GM21737 (cell line): Measurements from ENCODE around the gene GALNT9.

Experiments used
- ATAC-seq: cut with Tn5 transposase; IDR thresholded peaks from one replicate; pipeline ENCODE4 v1.9.1; 2021; ENCODE audit warnings: mild to moderate bottlenecking, moderate library complexity; ENCODE audit not compliant: unreplicated experiment

GALNT9 gene

DNA sequence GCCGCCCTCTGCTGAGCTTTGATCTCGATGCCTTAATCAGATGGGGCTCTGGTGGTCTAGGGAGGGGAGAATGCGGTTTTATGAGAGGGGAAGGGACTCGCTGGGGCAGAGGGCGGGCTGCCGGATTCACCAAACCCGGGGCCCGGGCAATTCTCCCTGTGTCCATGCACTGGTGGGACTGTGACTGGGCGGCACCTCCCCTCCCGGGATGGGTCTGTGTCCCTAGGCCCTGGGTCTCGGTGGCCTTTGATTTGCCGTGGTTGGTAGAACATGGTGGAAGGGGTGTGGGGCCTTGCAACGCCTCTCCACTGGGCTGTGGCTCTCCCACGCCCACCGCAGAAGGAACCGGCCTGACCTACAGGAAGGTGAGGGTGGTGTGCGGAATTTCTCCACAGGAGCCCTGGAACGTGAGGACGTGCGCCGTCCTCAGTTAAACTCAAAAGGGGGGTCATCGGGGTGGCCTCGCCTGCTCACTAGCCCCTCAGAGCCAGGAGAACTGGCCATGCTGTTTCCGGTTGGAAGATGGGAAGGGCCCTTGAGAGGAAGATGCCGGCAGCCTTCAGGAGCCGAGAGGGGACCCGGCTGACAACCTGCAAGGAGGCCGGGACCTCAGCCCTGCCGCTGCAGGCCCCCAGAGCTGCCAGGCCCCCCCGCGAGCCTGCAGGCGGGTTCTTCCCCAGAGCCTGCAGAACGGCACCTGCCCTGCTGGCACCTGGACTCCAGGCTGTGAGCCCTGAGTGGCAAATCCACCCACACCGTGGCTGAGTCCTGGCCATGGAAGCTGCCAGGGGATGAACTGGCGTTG, 141.5 kb downstream of the GALNT9 start:
- ATAC-seq: no peak

DNA sequence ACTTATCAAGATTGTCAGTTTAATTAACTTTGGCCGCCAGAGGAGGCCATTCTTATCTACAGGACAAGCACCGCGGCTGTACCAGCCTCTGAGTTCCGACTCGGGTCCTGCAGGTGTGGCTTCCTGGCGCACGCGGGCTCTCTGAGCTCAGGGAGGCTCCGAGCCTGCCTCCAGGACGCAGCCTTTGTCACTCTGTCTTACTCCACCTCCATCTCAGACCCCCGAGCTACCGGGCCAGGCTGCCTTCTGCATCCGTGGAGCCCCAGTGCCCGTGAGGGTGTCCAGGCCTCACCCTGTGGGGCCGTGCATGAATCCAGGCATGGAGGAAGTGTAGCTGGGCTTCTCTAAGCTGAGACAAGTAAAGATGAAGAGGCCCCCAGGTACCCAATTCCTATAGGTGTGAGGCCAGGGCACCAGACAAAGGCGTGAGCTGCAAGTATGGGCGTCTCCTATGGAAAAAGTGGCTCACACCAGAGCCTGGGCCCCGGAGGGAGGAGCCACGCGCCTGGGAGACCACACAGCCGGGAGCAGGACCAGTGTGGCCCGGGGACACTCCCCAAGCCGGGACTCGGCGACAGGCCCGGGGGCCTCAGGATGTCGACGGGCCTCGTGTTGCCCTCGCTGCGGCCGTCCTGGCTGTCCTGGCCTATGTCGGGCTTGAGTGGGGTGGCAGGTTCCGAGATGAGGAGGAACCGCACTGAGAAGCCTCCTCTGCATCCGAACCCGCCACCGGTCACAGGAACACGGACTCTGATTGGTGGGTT, 142.3 kb downstream of the GALNT9 start:
- ATAC-seq: no peak

DNA sequence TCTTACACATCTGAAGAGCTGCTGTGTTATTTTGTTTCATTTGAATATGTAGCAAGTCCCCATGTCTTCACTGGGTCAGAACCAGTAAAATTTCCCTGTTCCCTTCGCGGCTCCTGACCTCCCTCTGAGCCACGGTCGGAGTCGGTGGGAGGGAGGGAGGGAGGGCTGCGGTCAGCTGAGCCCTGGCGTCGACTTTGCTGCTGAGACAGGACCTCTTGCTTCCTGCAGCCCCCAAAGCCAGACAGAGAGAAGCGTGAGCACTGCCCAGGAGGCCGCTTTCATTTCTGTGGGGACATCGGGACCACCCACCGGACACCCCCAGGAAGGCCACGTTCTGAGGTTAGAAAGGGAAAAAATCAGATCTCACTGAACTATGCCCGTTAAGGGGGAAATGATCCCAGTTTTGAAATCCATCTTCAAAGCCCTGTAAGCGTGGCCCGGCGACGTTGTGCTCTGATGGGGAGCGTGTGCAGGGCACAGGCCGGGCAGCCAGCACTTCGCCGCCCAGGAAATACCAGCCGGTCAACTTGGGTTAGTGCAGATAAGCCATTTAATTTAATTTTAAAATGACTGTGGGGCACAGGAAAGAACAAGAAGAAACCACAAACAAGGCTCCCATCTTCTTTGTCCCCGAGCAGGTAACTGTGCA, 143.1 kb downstream of the GALNT9 start:
- ATAC-seq: no peak

DNA sequence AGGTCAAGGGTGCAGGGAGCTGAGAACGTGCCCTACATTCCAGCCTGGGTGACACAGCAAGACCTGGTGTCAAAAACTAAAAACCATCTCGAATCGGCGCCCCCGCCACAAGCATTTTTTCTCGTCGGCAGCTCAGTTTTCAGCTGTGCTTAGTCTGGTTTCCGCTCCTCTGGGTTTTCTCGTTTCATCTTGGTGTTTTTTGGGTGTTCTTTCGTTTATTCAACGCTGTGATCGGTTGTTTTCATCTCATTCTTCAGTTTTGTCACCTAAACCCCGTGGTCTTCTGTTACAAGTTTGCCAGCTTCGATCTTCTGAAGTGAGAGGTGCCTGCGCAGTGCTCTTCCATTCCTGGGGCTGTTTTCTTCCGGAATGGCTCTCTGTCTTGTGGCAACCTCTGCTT, 143.7 kb downstream of the GALNT9 start:
- ATAC-seq: no peak

DNA sequence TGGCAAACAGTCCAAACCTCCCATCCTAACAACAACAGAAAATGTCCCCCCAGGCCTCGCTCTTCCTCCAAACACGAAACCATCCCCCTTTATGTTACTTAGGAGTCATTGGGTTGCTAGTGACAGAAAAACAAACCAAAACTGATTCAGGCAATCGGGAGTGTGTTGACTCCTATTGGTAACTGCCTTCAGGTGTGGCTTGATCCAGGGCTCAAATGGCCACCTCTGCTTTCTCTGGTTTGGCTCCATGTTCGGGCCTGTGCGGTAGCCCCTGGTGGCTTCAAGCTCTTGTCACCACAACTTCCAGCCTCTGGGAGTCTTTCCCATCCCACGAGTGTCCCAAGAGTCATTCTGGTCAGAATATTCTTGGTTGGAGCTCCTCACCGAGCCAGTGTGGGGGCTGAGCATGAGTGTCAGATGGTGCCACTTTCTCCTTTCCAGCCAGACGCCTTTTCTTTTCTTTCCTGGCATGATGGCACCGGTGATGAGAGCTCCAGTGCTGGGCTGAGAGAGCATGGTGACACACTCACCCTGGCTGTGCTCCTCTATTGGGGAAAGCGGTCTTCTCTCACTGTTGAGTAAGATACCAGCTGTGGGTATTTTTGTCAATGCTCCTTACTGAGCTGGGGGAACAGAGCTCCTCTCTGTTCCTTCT, 146.6 kb downstream of the GALNT9 start:
- ATAC-seq: no peak

DNA sequence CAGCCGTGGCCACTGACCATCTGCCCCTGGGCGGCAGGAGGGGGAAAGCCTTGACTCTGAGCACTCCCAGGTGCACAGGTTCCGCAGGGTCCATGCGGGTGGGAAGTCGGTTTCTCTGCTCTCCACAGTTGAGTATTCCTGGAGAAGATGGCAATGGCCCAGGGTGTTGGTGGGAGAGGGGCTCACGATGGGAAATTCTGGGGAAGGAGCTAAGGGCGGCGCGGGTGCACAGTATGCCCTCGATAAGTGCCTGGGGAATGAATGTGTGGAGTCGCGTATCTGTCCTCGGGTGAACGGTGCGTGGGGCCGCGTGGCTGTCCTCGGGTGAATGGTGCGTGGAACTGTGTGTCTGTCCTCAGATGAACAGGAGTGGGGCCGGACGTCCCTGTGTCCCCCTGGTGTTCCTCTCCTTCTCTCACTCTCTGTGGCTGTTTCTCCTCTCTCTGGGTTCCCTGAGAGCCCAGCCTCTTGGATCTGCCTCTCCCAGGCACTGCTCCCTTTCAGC, 147.1 kb downstream of the GALNT9 start:
- no peak for ATAC-seq

DNA sequence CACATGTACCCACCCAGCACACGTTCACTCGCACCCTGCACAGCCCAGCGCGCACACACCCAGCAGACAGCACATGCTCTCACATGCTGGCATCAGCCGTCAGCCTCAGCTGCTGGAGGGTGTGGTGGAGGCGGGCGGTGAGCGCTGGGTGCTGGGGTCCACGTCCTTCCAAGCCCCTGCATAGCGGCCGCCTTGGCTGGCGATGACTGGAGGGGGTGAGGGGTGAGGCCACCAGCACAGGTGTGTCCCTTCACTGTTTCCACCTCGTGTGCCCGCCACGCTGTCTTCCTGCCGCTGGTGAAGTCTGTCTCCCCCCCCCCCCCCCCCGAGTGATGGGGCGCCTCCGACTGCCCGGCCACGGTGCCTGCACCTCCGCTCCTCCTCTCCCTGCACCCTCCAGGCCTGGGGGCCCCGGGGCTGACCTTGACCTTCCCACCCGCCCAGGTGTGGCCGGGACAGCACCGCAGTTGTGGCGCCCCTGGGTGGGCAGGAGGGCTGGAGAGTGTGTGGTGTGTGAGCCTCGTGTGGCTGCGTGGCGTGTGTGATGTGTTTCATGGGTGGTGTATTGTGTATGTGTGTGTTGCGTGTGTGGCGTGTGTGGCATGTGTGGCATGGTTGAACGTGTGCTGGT, 147.7 kb downstream of the GALNT9 start:
- ATAC-seq: no peak

DNA sequence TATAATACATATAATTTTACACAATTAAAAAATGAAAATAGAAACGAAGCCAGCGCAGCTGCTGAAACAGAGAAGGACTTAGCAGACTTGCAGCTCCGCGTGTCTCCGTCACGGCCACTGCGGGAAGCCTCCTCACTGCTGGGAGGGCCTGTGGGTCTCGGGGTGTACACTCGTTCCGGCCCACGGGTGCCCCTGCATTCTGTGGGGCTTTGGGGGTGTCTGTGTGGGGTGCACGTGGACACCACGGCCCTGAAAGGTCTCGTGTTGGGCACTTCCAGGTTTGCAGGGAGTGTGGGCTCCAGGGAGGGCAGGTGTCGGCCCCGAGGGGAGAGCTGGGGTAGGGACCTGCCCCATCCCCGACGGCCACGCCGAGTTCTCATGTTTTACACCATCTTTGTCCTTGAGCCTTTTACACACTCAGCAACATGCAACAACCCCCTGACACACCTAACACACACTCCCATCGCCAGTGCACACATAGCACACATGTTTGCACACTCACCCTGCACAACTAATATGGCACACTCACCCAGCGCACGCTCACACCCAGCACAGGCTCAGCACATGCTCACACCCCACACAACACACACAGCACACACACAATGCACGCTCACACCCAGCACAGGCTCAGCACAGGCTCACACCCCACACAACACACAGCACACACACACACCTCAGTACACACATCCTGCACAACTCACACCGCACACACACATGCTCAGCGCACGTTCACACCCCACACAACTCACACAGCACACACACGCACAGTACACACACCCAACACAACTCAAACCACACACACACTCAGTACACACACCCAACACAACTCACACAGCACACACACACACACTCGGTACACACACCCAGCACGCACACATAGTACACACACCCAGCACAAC, 148.5 kb downstream of the GALNT9 start:
- ATAC-seq: no peak

DNA sequence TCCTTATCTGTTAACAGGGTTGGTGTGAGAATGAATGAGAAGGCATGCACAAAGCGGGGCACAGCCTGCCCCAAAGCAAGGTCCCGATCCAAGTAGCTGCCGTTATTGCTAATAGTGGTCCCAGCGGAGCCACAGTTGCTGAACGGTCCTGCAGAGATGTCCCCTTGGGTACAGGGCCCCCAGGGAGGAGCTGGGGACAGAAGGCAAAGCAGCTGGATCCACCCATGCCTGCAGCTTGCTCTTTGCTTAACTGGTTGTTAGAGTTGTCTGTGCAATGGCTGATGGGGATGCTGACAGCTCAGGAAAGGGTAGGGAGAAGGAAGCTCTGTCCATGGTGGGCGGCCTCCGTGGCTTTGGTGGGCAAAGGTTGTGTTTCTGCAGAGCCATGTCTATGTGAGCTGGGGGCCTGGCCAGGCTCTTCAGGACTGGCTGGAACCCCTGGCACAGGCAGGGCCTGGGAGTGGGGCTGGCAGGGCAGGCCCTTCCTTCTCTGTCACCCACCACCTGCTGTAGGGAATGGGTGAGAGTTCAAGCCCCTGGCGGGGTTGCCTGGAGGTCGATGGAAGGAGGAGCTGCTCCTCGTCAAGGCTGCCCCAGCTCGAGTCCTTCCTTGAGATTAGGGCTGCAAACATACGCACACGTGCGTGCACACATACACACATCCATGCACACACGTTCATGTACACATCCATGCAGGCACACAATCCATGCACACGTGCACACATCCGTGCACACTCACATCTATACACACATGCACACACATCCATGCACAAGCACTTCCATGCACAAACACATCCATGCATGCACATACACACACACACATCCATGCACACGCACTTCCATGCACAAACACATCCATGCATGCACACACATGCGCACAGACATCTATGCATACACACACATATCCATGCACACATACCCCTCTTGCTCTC, 149.7 kb downstream of the GALNT9 start:
- ATAC-seq: no peak

DNA sequence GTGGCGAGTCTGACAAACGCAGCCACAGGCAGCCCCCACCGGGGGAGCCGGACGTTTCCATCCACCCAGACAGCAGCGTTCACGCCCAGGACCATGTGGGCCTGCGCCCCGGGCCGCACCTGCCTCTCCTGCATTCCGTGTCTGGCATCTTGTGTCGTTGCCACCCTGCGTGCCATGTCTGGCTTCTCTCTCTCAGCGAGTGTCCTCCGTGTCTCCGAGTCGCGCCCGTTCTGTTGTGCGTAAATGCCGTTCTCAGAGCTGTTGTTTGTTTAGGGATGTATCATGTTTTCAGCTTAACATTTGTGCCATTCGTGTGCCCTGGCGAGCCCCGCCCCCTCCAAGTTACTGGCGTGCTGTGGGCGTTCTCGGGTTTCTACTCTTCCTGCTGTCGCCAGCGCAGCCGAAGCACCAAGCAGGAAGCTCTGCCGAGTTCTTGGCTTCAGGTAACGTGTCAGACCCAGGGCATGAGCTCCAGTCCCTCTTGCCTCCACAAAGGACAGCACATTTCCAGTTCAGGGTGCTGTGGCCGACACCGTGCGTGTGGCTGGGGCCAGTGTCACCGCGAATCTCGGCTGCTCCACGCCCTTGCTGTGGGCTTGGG, 150.5 kb downstream of the GALNT9 start:
- no peak for ATAC-seq

DNA sequence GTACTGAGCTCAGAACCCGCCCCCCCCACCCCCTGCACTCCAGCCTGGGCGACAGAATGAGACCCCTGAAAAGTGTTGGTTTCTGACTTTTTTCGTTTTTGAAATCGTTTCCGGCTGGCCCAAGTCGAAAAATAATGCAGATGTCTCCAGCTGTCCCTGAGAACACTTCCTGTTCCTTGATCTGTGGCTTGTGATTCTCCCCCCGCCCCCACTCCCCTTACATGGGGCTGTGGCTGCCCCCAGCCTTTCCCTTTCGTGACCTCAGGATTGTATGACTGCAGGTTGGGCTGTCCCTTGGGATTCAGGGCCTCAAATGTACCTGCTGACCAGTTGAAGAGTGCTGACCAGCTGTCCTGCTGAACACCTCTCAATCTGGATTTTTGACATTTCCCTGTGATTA, 151.1 kb downstream of the GALNT9 start:
- ATAC-seq: no peak

DNA sequence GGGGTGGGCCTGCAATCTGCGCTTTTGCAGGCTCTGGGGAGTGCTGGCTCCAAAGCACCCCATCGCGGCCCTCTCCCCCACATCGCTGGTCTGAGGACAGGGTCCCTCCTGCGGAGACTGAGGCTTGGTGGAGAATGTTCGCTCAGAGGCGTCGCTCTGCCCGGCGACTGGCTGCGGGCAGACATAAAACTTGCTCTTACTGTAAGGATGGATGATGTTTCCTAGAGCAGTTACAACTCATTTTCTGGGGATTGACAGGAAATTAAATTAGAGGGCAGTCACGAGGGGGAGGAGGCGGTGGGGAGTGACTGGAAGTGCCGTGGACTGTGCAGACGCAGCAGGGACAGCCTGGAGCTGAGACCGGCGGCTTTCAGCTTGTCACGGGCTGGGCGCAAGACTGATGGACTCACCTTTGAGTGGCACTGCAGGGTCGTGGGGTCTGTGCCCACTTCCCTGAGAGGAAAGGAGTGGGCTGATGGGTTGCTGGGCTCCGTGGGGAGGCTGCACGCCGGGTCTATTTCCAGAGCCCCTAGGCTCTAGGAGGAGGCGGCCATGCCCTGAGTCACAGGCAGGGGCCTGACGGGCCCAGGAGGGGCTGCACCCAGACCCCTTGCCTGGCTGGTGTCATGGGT, 152.4 kb downstream of the GALNT9 start:
- no peak for ATAC-seq

DNA sequence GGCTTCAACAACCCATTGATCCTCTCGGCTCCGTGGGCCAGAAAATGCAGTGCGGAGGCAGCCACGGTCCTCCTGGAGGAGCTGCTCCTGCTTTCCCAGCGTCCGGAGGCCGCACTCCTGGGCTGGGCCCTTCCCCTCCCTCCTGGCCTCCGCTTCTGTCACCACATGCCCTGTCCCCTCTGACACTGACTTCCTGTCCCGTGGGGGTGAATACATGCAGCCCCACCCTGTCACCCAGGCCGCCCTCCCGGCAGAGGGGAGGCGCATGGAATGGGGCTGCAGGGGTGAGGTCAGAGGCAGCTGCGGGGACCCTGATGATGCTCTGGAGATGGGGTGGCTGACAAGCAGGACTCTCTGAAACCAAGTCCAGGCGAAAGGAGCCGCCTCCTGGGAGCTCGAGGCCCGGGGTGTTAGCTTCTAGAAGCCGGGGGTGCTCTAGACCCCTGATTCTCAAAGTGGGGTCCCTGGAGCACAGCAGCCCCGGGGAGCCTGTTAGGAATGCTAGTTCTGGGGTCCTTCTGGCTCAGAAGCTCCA, 152.9 kb downstream of the GALNT9 start:
- no peak for ATAC-seq

DNA sequence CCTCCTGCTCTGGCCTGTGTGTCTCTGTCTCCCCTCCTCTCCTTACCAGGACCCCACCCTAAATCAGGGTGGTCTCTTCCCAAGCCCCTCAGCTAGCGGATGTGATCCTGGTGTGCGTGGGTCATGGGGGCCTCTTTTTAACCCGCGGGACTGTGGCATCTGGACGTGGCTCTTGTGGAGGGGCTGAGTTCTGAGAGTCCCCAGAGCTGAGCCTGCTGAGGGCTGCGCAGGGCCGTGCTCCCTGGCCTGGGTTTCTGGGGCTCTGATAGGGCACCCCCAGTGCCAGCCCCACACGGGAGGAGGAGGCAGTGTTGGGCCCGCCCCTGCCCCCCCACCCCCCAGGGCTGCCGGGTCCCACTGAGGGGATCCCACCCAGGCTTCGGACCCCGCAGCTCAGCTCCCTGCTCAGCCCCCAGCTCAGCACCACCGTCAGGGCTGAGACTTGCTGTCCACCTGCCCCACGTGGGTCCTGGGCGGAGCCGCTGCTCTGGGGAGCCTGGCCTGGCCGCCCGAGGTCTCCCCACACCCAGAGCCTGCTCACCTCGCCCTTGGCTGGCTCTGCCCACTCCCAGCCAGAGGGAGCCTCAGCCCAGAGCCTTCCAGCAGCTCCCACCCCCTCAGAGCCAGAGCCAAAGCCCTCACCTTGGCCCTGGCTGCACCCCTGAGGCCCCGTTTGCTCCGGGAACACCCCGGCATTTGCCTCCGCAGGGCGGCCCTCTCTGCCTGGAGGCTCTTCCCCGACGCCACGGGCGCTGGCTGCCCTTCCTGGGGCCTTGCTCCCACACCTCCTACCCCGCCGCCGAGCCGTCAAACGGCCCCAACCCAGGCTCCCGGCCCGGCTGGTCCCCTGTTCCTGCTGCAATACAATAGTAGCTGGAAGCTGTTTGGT, 153.6 kb downstream of the GALNT9 start:
- no peak for ATAC-seq

DNA sequence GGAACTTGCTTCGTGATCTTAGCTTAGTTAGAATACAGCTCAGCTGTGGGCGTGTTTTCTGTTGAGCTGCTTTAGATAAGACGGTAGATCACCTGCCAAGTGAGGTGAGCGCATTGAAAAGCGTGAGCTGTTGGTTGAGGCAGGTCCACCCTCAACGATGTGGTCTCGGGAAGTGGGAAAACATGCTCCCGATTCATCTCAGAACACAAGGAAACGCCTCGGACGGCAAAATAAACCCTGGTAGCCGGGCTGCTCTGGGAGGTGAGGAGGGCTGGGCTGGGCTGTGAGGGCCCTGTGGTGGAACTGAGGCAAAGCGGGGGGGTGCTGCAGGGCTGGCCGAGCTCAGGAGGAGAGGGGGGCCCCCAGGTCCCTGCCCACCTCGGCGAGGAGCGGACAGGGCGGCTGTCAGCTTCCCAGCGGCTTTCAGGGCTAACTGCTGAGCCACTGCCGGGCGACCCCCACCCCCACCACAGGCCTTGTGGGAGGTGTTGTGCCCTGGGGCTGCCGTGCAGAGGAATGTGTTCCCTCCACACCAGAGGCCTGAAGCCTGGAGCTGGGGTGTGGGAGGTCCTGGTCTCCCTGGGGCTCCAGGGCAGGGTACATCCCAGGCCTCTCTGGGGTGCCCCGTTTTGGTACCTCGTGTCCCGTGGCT, 154.4 kb downstream of the GALNT9 start:
- ATAC-seq: no peak
